HG02678 (cell line): Measurements from ENCODE around the gene FOXS1.
"Not testable (repeated sequence)": the region's sequence is repeated elsewhere in the genome, so short reads cannot be mapped to it uniquely, and the experiment has no call there.

Source experiments
- ATAC-seq: cut with Tn5 transposase; IDR thresholded peaks from one replicate; pipeline ENCODE4 v1.9.1; 2021; ENCODE audit warnings: mild to moderate bottlenecking, moderate library complexity; ENCODE audit not compliant: unreplicated experiment

The FOXS1 gene

GRCh38 chr20:31824125-31824485, 21.3 kb downstream of the FOXS1 start:
- no peak for ATAC-seq

GRCh38 chr20:31823360-31824124, 21.9 kb downstream of the FOXS1 start:
- ATAC-seq, result no peak

- ATAC-seq, result peak; percentile 75
Observed at GRCh38 chr20:31822421-31823330, 22.7 kb downstream of the FOXS1 start.

- ATAC-seq, result no peak
Observed at GRCh38 chr20:31821427-31821826, 24.0 kb downstream of the FOXS1 start.

GRCh38 chr20:31820228-31820627, 25.2 kb downstream of the FOXS1 start:
- no peak for ATAC-seq

- no peak for ATAC-seq
Observed at GRCh38 chr20:31819083-31819784, 26.2 kb downstream of the FOXS1 start, which contains the start of gene MYLK2. Gene MYLK2 (plus strand): TSS chr20:31819356. CDS start chr20:31819581, 225 bp downstream.

GRCh38 chr20:31818376-31818908, 27.0 kb downstream of the FOXS1 start:
- no peak for ATAC-seq

- no peak for ATAC-seq
Observed at GRCh38 chr20:31817461-31817860, 27.9 kb downstream of the FOXS1 start.

- ATAC-seq, result no peak
Observed at GRCh38 chr20:31816221-31816620, 29.2 kb downstream of the FOXS1 start.

- ATAC-seq, result no peak
Observed at GRCh38 chr20:31815408-31816188, 29.8 kb downstream of the FOXS1 start.

- not testable (repeated sequence) for ATAC-seq
Observed at GRCh38 chr20:31814142-31814541, 31.3 kb downstream of the FOXS1 start.

- no peak for ATAC-seq
Observed at GRCh38 chr20:31813611-31814010, 31.8 kb downstream of the FOXS1 start.

- no peak for ATAC-seq
Observed at GRCh38 chr20:31811796-31812728, 33.3 kb downstream of the FOXS1 start.

GRCh38 chr20:31811198-31811597, 34.2 kb downstream of the FOXS1 start:
- ATAC-seq, result no peak

- ATAC-seq, result no peak
Observed at GRCh38 chr20:31809661-31810060, 35.7 kb downstream of the FOXS1 start.

- ATAC-seq, result no peak
Observed at GRCh38 chr20:31808481-31808880, 36.9 kb downstream of the FOXS1 start.

- ATAC-seq, result no peak
Observed at GRCh38 chr20:31806564-31807355, 38.6 kb downstream of the FOXS1 start.

- ATAC-seq, result no peak
Observed at GRCh38 chr20:31803552-31804291, 41.7 kb downstream of the FOXS1 start.
